MM.1S (cell line): ENCODE results near the gene SDHAF4.

Experiments used
- DNase-seq: peaks from one replicate; pipeline ENCODE4 v3.0.0-alpha.2; 2015
- H2AFZ ChIP-seq: fragments of 300-600 bp; sonication (generic); 2 replicates; pipeline ENCODE4 v1.6.0; 2016; ENCODE audit warnings: antibody characterized with exemption, low read length
- H3F3A ChIP-seq: fragments of 300-600 bp; sonication (generic); 2 replicates; pipeline ENCODE4 v1.6.1; 2016; ENCODE audit warnings: mild to moderate bottlenecking, antibody characterized with exemption, low read length, moderate library complexity, mixed read lengths; ENCODE audit not compliant: insufficient read depth
- H3K27ac ChIP-seq: fragments of 300-600 bp; sonication (generic); 2 replicates; pipeline ENCODE4 v1.5.1; 2016; ENCODE audit warnings: mild to moderate bottlenecking, low read length
- H3K27me3 ChIP-seq: fragments of 300-600 bp; sonication (generic); replicated peaks from 2 replicates; pipeline ENCODE4 v1.6.0; 2016; ENCODE audit warnings: low read length; ENCODE audit not compliant: insufficient read depth
- H3K36me3 ChIP-seq: fragments of 300-600 bp; sonication (generic); replicated peaks from 2 replicates; pipeline ENCODE4 v1.6.1; 2016; ENCODE audit warnings: mild to moderate bottlenecking, low read length, mixed read lengths; ENCODE audit not compliant: insufficient read depth
- H3K4me1 ChIP-seq: fragments of 300-600 bp; sonication (generic); 2 replicates; pipeline ENCODE4 v1.6.1; 2016; ENCODE audit warnings: low read length, mixed read lengths
- H3K4me2 ChIP-seq: fragments of 300-600 bp; sonication (generic); 2 replicates; pipeline ENCODE4 v1.6.0; 2016; ENCODE audit warnings: low read depth, low read length
- H3K4me3 ChIP-seq: fragments of 300-600 bp; sonication (generic); 2 replicates; pipeline ENCODE4 v1.5.1; 2016; ENCODE audit warnings: low read length, mixed read lengths
- H3K79me2 ChIP-seq: fragments of 300-600 bp; sonication (generic); 2 replicates; pipeline ENCODE4 v1.6.1; 2016; ENCODE audit warnings: mixed run types, low read length, mixed read lengths
- H3K9ac ChIP-seq: fragments of 300-600 bp; sonication (generic); 2 replicates; pipeline ENCODE4 v1.6.1; 2016; ENCODE audit warnings: low read length, mixed read lengths
- H3K9me2 ChIP-seq: fragments of 300-600 bp; sonication (generic); replicated peaks from 2 replicates; pipeline ENCODE4 v1.6.1; 2016; ENCODE audit warnings: mild to moderate bottlenecking, low read length, mixed read lengths; ENCODE audit not compliant: insufficient read depth
- H3K9me3 ChIP-seq: fragments of 300-600 bp; sonication (generic); replicated peaks from 2 replicates; pipeline ENCODE4 v1.6.1; 2016; ENCODE audit warnings: mild to moderate bottlenecking, low read length, mixed read lengths; ENCODE audit not compliant: insufficient read depth
- H4K20me1 ChIP-seq: fragments of 300-600 bp; sonication (generic); 2 replicates; pipeline ENCODE4 v1.6.1; 2016; ENCODE audit warnings: mild to moderate bottlenecking, low read length, moderate library complexity, mixed read lengths; ENCODE audit not compliant: insufficient read depth
- EZH2 ChIP-seq: fragments of 300-600 bp; sonication (generic); optimal IDR thresholded peaks from 2 replicates; pipeline ENCODE3; 2017; ENCODE audit warnings: low read depth, mild to moderate bottlenecking, antibody characterized with exemption, low read length, mixed read lengths
- EZH2phosphoT487 ChIP-seq: fragments of 300-600 bp; sonication (generic); IDR thresholded peaks from 2 replicates; pipeline ENCODE4 v1.6.1; 2018; ENCODE audit warnings: antibody characterized with exemption, low read length
- TF ChIP-seq, protein P1 (sequence below): fragments of 300-600 bp; sonication (generic); IDR thresholded peaks from 2 replicates; pipeline ENCODE4 v1.5.1; 2016; ENCODE audit warnings: antibody characterized with exemption, low read length, mixed read lengths

SDHAF4 gene

DNA sequence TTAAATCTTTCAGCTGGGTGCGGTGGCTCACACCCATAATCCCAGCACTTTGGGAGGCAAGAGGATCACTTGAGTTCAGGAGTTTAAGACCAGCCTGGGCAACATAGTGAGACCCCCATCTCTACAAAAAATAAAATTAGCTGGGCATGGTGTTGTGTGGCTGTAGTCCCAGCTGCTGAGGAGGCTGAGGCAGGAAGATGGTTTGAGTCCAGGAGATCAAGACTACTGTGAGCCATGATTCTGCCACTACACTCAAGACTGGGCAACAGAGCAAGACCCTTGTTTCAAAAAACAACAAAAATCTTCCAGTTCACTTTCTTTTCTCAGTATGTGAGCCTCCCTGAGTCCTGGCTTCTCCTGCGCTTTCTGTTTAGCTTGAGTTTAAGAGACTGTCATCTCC is 7.9 kb downstream of the SDHAF4 start:
- no peaks in the 10 kb centered on the region for H3K36me3 ChIP-seq
- TF ChIP-seq EZH2phosphoT487 = no peak
- TF ChIP-seq, protein P1, sequence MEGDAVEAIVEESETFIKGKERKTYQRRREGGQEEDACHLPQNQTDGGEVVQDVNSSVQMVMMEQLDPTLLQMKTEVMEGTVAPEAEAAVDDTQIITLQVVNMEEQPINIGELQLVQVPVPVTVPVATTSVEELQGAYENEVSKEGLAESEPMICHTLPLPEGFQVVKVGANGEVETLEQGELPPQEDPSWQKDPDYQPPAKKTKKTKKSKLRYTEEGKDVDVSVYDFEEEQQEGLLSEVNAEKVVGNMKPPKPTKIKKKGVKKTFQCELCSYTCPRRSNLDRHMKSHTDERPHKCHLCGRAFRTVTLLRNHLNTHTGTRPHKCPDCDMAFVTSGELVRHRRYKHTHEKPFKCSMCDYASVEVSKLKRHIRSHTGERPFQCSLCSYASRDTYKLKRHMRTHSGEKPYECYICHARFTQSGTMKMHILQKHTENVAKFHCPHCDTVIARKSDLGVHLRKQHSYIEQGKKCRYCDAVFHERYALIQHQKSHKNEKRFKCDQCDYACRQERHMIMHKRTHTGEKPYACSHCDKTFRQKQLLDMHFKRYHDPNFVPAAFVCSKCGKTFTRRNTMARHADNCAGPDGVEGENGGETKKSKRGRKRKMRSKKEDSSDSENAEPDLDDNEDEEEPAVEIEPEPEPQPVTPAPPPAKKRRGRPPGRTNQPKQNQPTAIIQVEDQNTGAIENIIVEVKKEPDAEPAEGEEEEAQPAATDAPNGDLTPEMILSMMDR = no peak
- no peak for TF ChIP-seq EZH2
- H4K20me1 ChIP-seq = no peaks in the 10 kb centered on the region
- no peaks in the 10 kb centered on the region for H3F3A ChIP-seq
- H2AFZ ChIP-seq = no peak overlapping the region
- no peak overlapping the region for H3K4me3 ChIP-seq
- H3K4me1 ChIP-seq = no peaks in the 10 kb centered on the region
- H3K9me3 ChIP-seq = no peaks in the 10 kb centered on the region
- no peaks in the 10 kb centered on the region for H3K79me2 ChIP-seq
- no peaks in the 10 kb centered on the region for H3K9me2 ChIP-seq
- no peak for DNase-seq
- no peak overlapping the region for H3K27ac ChIP-seq
- H3K27me3 ChIP-seq = no peaks in the 10 kb centered on the region
- H3K4me2 ChIP-seq = no peak overlapping the region
- no peak overlapping the region for H3K9ac ChIP-seq

DNA sequence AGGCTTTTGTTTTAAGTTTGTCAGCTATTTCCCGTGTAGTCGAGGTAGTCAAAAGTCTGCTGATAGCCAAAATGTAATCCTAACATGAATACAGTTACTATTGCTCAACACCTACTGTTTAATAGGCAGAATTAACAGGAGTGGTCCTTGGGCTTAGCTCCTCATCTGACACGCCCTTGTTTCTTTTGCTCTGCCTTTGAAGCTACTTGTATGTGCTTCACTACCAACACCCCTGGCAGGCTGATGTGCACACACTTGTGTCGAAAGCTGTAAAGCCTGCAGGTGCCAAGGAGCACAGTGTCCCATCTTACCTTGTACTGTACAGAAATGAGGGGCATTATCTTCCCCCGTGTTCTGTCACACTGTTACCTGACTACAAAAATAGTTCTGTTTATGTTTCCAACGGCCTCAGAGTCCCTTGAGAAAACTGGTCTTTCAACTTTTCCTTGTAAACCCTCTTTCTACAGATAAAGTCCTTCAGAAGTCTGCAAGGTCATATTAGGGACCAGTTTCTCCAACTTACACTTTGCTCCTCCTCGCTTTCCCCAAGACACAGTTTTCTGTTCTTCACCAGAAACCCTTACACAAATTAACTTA is 9.3 kb downstream of the SDHAF4 start:
- H3K4me1 ChIP-seq = no peaks in the 10 kb centered on the region
- no peak overlapping the region for H2AFZ ChIP-seq
- TF ChIP-seq, protein P1 = no peak
- TF ChIP-seq EZH2 = no peak
- no peak for TF ChIP-seq EZH2phosphoT487
- H3K36me3 ChIP-seq = no peaks in the 10 kb centered on the region
- no peaks in the 10 kb centered on the region for H4K20me1 ChIP-seq
- H3F3A ChIP-seq = no peaks in the 10 kb centered on the region
- H3K9me2 ChIP-seq = no peaks in the 10 kb centered on the region
- H3K27ac ChIP-seq = no peak overlapping the region
- H3K9me3 ChIP-seq = no peaks in the 10 kb centered on the region
- no peaks in the 10 kb centered on the region for H3K79me2 ChIP-seq
- H3K27me3 ChIP-seq = no peaks in the 10 kb centered on the region
- no peak overlapping the region for H3K9ac ChIP-seq
- no peak overlapping the region for H3K4me2 ChIP-seq
- no peak for DNase-seq
- no peak overlapping the region for H3K4me3 ChIP-seq

DNA sequence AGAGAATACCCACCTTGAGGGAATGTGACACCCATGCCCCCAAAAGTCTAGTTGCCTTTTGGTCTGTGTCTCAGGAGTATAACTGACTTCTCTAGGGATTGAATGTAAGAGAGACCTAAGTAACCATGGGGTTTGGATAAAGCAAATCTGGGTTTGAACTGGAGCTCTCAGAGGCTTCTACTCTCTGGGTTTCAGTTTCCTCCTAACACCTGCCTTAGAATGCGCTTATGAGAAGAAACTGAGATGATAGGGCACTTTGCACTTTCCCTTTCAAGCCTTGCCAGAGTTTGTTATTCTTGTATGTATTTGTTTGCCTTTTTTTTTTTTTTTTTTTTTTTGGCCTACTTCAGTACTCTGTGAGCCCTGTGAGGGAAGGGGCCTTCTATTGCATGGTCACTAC is 19.4 kb downstream of the SDHAF4 start:
- H3F3A ChIP-seq = peaks cover 3% of the 10 kb centered on the region; the same call in 1 of the 2 replicates
- TF ChIP-seq, protein P1 = no peak
- TF ChIP-seq EZH2 = no peak
- TF ChIP-seq EZH2phosphoT487 = no peak
- no peak overlapping the region for H3K9ac ChIP-seq
- H4K20me1 ChIP-seq = peaks cover 3% of the 10 kb centered on the region; the same call in 1 of the 2 replicates
- H3K4me2 ChIP-seq = peak overlapping the region; percentile 29; the same call in 1 of the 2 replicates
- H3K4me3 ChIP-seq = no peak overlapping the region
- H3K36me3 ChIP-seq = no peaks in the 10 kb centered on the region
- peaks cover 21% of the 10 kb centered on the region for H3K27me3 ChIP-seq
- H3K9me2 ChIP-seq = no peaks in the 10 kb centered on the region
- no peaks in the 10 kb centered on the region for H3K79me2 ChIP-seq
- no peak overlapping the region for H2AFZ ChIP-seq
- peaks cover 11% of the 10 kb centered on the region for H3K4me1 ChIP-seq
- peak; percentile 84 for DNase-seq
- no peak overlapping the region for H3K27ac ChIP-seq
- no peaks in the 10 kb centered on the region for H3K9me3 ChIP-seq
